ENCODE data around the gene UBP1.

- TF ChIP-seq POLR2A (IDR thresholded peaks at IDR 0.05) = no peak
- no peak for TF ChIP-seq CTCF (IDR thresholded peaks at IDR 0.05)
- no peak for TF ChIP-seq EP300 (IDR thresholded peaks at IDR 0.05)
- no peak for TF ChIP-seq POLR2AphosphoS5 (IDR thresholded peaks at IDR 0.05)
Measured at GRCh38 chr3:33461097-33461496, 20.9 kb upstream of the UBP1 start.
